Heart right ventricle (tissue), 16 donors: Measurements from ENCODE around the gene ITPKB. TPM values are rescaled to one million over a fixed set of nuclear protein-coding genes. Genes with fewer than 3 reads are reported as not detected.

Experiments used
- ATAC-seq, 8 donors: fragments of 200-7000 bp; cut with Tn5 transposase; one replicate each; pipeline ENCODE4 v1.9.1; 2020; ENCODE audit warnings: mild to moderate bottlenecking in 8 of 8, moderate library complexity in 8 of 8, moderate number of reproducible peaks in 1 of 8
- DNase-seq, 2 donors: peaks; one replicate each; pipeline ENCODE4 v3.0.0-alpha.2; 2020
- H3K27ac ChIP-seq, 10 donors: fragments of 200-600 bp; sonication (generic) in 2 of 10; one replicate each; pipeline versions ENCODE4 v1.5.0 to v1.8.0; 2020 to 2022; ENCODE audit warnings: mild to moderate bottlenecking in 3 of 10
- H3K27me3 ChIP-seq, 7 donors: fragments of 200-600 bp; one replicate each; pipeline ENCODE4 v1.8.0; 2021 to 2022; ENCODE audit warnings: mild to moderate bottlenecking in 2 of 7
- H3K36me3 ChIP-seq, 9 donors: fragments of 200-600 bp; sonication (generic) in 1 of 9; one replicate each; pipeline versions ENCODE4 v1.5.0 to v1.8.0; 2020 to 2022; ENCODE audit warnings: mild to moderate bottlenecking in 2 of 9
- H3K4me1 ChIP-seq, 9 donors: fragments of 200-600 bp; sonication (generic) in 1 of 9; one replicate each; pipeline versions ENCODE4 v1.5.0 to v1.8.0; 2020 to 2022; ENCODE audit warnings: mild to moderate bottlenecking in 4 of 9
- H3K4me3 ChIP-seq, 10 donors: fragments of 200-600 bp; sonication (generic) in 2 of 10; one replicate each; pipeline versions ENCODE4 v1.5.0 to v1.8.0; 2020 to 2022; ENCODE audit warnings: mild to moderate bottlenecking in 7 of 10, moderate library complexity in 2 of 10
- H3K9me3 ChIP-seq, 11 donors: fragments of 200-600 bp in 10 of 11; sonication (generic) in 2 of 11; one replicate each; pipeline versions ENCODE4 v1.5.0 to v1.8.0; 2013 to 2022; ENCODE audit warnings: mild to moderate bottlenecking in 2 of 11, control low read depth in 1 of 11, moderate library complexity in 1 of 11
- CTCF ChIP-seq, 9 donors: fragments of 200-600 bp; sonication (generic) in 2 of 9; IDR thresholded peaks; one replicate each; pipeline versions ENCODE4 v1.5.0 to v1.8.0; 2021 to 2022; ENCODE audit warnings: antibody characterized with exemption in 9 of 9, mild to moderate bottlenecking in 5 of 9, moderate library complexity in 1 of 9
- WGBS, 2 donors: extraction: QIAGEN DNeasy Blood & Tissue Kit; methylation state at CpG; one replicate each; pipeline ENCODE4 v1.1.7; 2013; ENCODE audit warnings: inconsistent platforms in 1 of 2; 5-methylcytosine and 5-hydroxymethylcytosine counted together
- intact Hi-C, 10 donors: fragments of 100-400 bp; cut with DNase I; formaldehyde crosslinking; loops; one replicate each; pipeline versions ENCODE4 v1.11.1 to v1.14.2; 2022
- polyA plus RNA-seq, 2 donors: library from polyadenylated mRNA; stranded (reverse); fragments of 200-250 nt; gene quantifications; one replicate each; pipeline ENCODE4 v1.2.3, GENCODE V29; 2013
- total RNA-seq, 10 donors: library from RNA; stranded (reverse); fragmentation: NEBNext Ultra II Directional in 3 of 10; extraction: Animal tissue kit (Norgen Biotek cat#: 25700) in 3 of 10; gene quantifications; one replicate each; pipeline versions ENCODE4 v1.2.1 to v1.2.4, GENCODE V29; 2021 to 2023
- donor health status: Arrhythmogenic right ventricular cardiomyopathy.
- donor health status: ischemic (EF 13 %, LVEDD 7.1; RV severe dilation, severe dysfunction).
- donor health status: healthy with polysubstance abuse.
- donor health status: DM: no; HTN: yes; CAD: no.
- donor health status: DM: no; HTN: no; CAD: no.
- donor health status: ischemic (EF 25% LVEDD 6.9; RV normal size, moderate dysfunction).
- donor health status: ischemic (EF 25% LVEDD 5.7; RV mildly dilated, moderate dysfunction).
- donor health status: healthy.
- donor health status: DM: yes; HTN: yes; CAD: no.
- donor health status: Ischemic cardiomyopathy.
- donor health status: ischemic (EF 35%, LVEDD 5.7; RV mildly dilated, moderate dysfunction).
- donor health status: nonischemic (EF 11% LVEDD 7.7; RV severe dilation, severe dysfunction).
- donor health status: DM: yes; HTN: yes; CAD: no.
- donor health status: PGD.
- donor health status: ischemic (EF 29% LVEDD 5.4; RV normal size, mild dysfunction).
- donor health status: nonischemic (EF 23%, LVEDD 6.1; RV moderate dilation, normal function).

The ITPKB gene
- total and polyA plus RNA-seq, 12 donors: 4.5 to 30.5 (median 16.1) TPM

GRCh38 chr1:226644541-226645176, 94.4 kb downstream of the ITPKB start:
- no peak overlapping the region for H3K4me3 ChIP-seq
- WGBS, 2 donors: 95% methylated on average over 10 of the region's 10 CpGs
- H3K4me1 ChIP-seq: peaks cover 7 to 71% (median 34%) of the 10 kb centered on the region in 9 donors
- DNase-seq (no peak), ATAC-seq (no peak)
- intact Hi-C loops: loop anchor here in 1 of 10 donors (5.0 kb wide), 1 partner anchor 38 kb away; no protein-coding TSS in a partner anchor
- H3K9me3 ChIP-seq: no peaks in the 10 kb centered on the region
- peaks cover 0 to 91% (median 35%) of the 10 kb centered on the region in 9 donors for H3K36me3 ChIP-seq
- no peaks in the 10 kb centered on the region for H3K27me3 ChIP-seq
- peak overlapping the region in 3 of 10 donors; percentile 6 to 31 (median 11) for H3K27ac ChIP-seq
- TF ChIP-seq CTCF (IDR thresholded peaks at IDR 0.05): no peak

GRCh38 chr1:226643611-226644540, 95.2 kb downstream of the ITPKB start:
- peak overlapping the region in 4 of 10 donors; percentile 11 to 71 (median 22) for H3K27ac ChIP-seq

GRCh38 chr1:226643177-226643576, 95.9 kb downstream of the ITPKB start:
- Histone ChIP-seq H3K27me3 (no peaks in the 10 kb centered on the region), H3K9me3 (no peaks in the 10 kb centered on the region), H3K27ac (peak overlapping the region in 3 of 10 donors; percentile 20 to 71 (median 21)), H3K4me3 (no peak overlapping the region), H3K4me1 (peaks cover 7 to 79% (median 39%) of the 10 kb centered on the region in 9 donors), H3K36me3 (peaks cover 0 to 98% (median 30%) of the 10 kb centered on the region in 9 donors)
- no peak for TF ChIP-seq CTCF (IDR thresholded peaks at IDR 0.05)
- DNase-seq (no peak), ATAC-seq (peak in 4 of 8 donors; percentile 15 to 27 (median 18))
- intact Hi-C loops: no loop called here
- WGBS, 2 donors: 87 to 89% methylated on average over 9 of the region's 9 CpGs

More at GRCh38 chr1:226643611-226644540, 95.2 kb downstream of the ITPKB start:
- ATAC-seq: no peak
- no peaks in the 10 kb centered on the region for H3K9me3 ChIP-seq
- H3K4me1 ChIP-seq: peaks cover 7 to 78% (median 34%) of the 10 kb centered on the region in 9 donors
- no peak for TF ChIP-seq CTCF (IDR thresholded peaks at IDR 0.05)
- H3K36me3 ChIP-seq: peaks cover 0 to 98% (median 35%) of the 10 kb centered on the region in 9 donors
- intact Hi-C loops: no loop called here
- no peak overlapping the region for H3K4me3 ChIP-seq
- WGBS, 2 donors: 81 to 85% methylated on average over 18 of the region's 18 CpGs
- DNase-seq: no peak
- no peaks in the 10 kb centered on the region for H3K27me3 ChIP-seq

- H3K9me3 ChIP-seq: no peaks in the 10 kb centered on the region
- intact Hi-C loops: no loop called here
- peaks cover 12 to 84% (median 45%) of the 10 kb centered on the region in 9 donors for H3K4me1 ChIP-seq
- WGBS, 2 donors: 94 to 99% methylated on average over 8 of the region's 8 CpGs
- peaks cover 0 to 98% (median 26%) of the 10 kb centered on the region in 9 donors for H3K36me3 ChIP-seq
- TF ChIP-seq CTCF (IDR thresholded peaks at IDR 0.05): no peak
- ATAC-seq: no peak
- no peak overlapping the region for H3K4me3 ChIP-seq
- no peak for DNase-seq
- peak overlapping the region in 1 of 10 donors; percentile 15 for H3K27ac ChIP-seq
- H3K27me3 ChIP-seq: no peaks in the 10 kb centered on the region
These were observed 96.7 kb downstream of the ITPKB start for GRCh38 chr1:226642421-226642820.
